GM21390 (cell line): ENCODE results near the gene PSD.

Experiments
- ATAC-seq: cut with Tn5 transposase; IDR thresholded peaks from one replicate; pipeline ENCODE4 v1.9.1; 2021; ENCODE audit not compliant: unreplicated experiment

Gene PSD

GRCh38 chr10:102420714-102421506 lies 2.3 kb upstream of the PSD start, which contains the start of gene FBXL15:
Gene FBXL15 (plus strand): TSS chr10:102420836. CDS start chr10:102421130, 294 bp downstream.
- ATAC-seq: peak; percentile 58

DNA sequence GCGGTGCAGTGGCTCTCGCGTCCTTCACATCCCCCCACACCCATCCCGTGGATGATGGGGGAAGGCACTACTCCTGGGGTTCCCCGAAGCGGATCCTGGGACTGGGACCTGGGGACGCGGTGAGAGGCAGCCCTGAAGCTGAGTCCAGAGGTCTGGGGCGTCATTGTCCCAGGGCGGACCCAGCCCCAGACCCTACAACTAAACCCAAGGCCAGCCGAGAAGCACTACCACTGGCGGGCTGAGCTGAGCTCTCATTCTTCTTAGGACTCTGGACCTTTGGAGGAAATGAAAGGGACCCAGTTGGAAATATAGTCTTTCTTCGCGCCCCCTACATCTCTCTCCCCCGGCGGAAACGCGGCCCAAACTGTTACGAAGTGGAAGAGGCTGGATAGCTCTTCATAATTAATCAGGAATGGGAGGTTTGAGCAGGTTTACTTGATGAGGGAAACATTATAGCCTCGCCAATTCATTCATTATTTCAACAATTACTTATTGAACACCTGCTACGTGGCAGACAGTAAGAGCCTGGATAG lies 1.7 kb upstream of the PSD start:
- ATAC-seq: no peak

DNA sequence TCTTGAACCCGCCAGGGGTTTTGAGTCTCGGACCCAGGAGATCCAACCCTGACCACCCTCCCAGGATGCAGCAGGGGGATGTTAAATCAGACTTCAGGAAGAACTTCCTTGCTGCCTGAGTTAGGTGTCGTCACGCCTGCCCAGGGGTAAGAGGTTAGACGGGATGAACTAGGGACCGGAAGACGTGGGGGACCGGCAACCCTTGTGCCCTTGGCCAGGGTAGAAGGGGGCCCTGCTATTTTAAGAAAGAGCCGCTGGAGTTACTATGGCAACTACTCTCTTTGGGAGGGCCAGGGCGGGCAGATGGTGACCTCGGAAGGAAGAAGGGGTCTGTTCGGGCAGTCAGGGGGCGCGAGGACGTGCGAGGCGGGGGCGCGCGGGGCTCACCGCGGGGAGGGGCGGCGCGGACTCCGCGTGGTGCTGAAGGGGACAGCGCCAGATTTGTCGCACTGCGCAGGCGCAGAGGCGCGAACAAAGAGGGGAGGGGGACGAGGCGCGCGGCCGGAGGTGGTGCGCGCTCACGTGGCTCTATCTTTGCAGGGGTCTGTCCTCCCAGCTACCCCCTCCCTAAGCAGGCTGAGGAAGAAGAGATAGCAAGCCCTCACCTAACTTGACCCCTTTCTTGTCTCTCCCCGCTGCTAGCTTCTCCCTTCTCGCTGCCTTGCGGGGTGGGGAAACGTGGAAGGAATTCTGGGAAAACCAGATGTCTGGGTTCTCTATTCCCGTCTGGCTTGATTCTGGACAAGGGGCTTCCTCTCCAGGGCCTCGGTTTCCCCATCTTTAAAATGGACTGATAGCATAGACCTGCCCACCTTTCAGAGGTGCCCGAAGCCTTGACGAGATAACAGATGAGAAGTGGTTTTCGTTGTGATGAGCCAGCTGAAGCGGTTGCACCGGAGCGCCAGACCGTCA lies 940 bp upstream of the PSD start:
- ATAC-seq: no peak

DNA sequence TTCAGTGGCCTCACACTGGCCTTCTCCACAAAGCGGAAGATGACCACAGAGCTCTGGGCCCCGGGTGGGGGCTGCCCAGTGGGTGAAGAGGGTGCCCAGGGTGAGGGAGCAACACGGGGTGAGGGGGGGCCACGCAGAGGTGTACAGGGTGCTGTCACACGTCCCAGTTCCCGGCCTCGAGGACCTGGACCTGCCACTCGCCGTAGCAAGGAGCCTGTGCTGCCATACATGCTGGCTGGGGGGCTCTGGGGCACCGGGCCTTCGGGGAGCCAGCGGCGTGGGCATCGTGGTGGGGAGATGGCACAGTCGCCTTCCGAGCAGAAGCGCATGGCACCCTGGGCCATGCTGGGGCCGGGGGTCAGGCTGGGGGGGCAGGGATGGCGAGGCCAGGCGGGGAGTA lies 1.9 kb downstream of the PSD start:
- no peak for ATAC-seq

DNA sequence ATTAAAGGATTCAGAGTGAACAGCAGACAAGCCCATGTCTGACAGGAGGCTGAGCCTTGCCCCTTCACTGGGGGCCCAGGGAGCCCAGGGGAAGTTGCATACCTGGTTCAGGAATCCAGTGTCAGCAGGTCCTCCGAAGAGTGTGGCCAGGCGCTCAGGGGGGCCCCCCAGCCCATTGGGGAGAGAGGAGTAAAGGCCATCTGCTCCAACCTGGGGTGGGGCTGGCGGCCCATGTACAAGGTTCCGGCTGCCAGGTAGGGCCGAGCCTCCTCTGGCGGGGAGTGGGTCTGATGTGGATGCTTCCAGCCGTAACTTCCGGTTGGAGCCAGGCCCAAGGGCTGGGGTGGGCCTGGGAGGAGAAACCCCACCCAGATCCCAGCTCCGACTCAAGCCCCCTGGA lies 2.3 kb downstream of the PSD start:
- no peak for ATAC-seq

DNA sequence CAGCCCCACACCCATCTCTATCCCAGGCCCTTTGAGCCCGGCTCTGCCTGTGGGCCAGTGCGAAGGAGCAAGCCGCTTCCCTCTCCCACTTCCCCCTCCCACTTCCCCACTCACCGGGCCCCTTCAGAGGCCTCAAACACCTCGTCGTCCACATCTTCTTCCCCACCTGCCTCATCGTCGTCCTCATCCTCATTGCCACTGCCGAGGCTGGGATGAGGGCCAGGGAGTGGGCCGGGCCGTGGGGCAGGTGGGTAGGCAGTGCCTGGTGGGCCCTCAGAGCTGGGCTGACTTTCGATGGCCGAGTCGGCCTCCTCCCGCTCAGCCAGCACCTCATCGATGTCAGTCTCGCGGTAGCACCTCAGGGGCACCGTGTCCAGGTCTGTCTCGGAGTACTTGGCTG lies 3.8 kb downstream of the PSD start:
- no peak for ATAC-seq

DNA sequence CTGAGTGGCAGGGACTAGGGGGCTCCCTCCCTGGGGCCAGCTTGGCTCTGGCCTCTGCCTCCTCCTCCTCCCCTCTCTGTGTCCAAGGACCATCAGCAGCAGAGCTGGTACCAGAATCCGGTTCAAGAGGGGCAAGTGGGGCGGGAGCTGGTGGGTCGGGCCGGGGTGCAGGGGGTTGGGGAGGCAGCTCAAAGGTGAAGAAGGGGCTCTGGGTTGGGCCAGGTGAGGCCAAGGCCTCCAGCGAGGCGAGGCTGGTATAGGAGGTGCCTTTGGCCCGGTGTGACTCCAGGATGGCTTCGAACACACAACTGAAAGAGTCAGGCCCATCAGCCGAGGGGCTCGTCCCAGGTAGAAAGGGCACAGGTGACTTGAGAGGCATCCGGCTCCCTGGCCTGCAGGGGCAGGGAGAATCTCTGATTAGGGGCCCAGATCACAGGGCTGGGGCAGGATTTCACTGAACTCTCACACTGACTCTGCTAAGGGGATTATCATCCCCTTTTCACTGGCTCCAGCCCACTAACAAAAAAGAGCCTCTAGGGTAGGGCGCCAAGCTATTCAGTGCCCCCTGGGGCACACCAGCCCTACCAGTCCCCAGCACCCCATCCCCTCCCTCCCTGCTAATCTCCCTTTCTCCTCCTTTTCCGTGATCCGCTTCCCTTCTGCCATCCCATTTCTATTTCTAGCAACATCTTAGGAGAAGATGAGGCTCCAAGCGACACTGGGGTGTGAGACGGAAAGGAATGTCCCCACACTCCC lies 4.6 kb downstream of the PSD start:
- ATAC-seq: no peak

- ATAC-seq: no peak
Observed at GRCh38 chr10:102413053-102413705, 5.4 kb downstream of the PSD start.

DNA sequence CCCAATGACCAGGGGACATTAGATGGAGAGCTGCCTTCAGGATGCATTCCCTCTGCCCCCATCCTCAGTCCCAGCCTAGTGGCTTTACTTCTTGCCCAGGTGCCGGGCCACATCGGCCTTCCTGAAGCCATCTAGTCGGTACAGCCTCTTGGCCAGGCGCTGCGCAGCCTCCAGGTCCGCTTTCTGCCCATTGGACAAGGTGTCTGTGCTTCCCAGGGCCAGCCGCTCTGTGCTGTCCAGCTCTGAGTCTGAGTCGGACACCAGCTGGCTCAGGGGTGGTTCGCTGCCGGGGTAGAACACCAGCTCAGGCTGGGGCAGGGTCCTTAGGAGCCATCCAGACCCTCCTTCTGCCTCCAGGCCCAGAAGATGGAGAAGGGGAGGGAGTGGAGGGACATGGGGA lies 6.3 kb downstream of the PSD start:
- ATAC-seq: no peak

GRCh38 chr10:102411341-102412255 lies 7.0 kb downstream of the PSD start:
- no peak for ATAC-seq

DNA sequence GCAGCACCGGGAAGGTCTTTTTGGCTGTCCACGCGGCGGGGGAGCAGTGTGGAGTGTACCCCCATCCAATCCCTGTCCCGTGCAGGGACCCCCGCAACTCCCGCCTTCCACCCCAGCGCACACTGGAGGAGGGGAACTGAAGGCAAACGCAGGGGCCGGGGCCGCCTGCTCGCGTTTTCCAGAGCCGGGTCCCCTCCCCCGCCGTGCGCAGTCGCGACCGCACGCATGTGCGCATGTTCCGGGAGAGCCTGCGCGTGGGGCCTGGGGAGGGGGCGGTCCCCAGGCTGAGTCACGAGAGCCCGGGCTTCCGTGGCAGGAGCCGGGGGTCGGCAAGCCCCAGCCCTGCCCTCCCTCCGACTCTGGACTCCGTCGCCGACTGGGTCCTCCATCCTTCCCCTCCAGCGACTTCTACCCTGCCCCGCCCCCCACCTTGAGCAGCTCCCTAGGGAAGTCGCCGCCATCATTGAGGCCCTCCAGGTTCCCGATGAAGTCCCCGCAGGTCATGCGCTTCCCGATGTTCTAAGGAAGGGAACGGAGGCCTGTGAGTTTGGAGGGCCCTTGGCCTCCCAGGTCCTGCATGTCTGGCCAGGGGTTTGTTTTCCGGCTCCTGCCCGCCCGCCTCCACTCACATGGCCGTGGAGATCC lies 8.0 kb downstream of the PSD start:
- ATAC-seq: no peak

- ATAC-seq: no peak
Observed at GRCh38 chr10:102409604-102410428, 8.8 kb downstream of the PSD start.

GRCh38 chr10:102408728-102409603 lies 9.6 kb downstream of the PSD start:
- ATAC-seq: no peak

DNA sequence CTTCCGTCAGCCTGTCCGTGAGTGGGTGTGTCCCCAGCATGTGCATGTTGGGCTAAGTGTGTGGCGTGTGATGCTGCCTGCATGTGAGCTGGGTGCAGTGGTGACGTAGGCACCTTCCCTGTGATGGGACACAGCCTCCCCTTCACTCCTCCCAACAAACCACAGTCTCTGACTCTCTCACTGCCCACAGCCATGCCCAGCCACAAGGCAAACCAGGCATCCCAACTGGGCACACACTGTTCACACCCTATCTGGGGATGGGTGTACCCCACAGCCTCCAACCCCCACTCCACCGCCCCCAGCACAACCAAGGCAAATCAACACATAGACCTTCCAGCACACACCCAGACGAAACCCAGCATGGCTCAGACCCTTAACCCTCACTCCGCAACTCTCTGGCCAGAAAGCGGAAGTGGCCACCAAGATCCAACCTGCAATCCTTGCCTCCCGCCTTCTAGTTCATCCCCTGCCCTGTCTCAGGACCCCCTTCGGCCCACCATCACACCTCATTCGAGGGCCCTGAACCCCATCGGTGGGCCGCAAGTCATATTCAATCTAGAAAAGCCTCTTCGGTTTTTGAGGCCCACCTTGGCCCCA lies 10.4 kb downstream of the PSD start:
- no peak for ATAC-seq

DNA sequence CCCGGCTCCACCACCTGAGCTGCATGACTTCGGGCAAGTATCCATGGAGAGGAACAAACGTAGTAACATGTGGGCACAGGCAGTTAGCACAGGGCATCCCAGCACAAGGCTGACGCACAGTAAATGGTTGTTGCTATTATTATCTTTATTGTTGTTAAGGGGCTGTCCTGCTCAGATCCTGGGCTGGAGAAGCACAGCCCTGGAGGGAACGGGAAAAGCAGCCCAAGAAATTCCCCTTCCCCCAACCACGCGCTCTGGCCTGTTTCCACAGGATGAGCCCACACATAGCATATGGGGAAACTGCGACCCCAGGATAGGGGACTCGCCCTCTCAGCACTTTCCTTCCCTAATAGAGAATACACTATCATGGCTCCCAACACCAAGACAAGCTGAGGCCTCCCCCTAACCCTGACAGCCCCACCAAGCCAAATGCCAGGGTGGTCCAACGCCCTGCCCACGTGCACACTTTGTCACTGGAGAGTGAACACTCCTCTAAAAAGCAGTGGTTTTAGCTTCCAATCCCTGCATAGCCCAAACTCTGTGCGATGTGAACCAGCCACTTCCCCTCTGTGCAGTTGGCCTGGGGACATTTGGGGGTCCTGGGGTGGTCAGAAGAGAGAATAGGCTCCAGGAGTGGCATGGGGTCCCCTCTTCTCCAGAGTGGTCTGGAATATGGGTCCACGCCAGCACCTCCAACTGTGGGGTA lies 11.0 kb downstream of the PSD start:
- no peak for ATAC-seq

- no peak for ATAC-seq
Observed at GRCh38 chr10:102406815-102407214, 11.8 kb downstream of the PSD start.
